T-helper 17 cell (primary cell): ENCODE measurements around the gene ZFTA. TPM values are rescaled to one million over a fixed set of nuclear protein-coding genes. Genes with fewer than 3 reads are reported as not detected.
"Not testable (repeated sequence)": the region's sequence is repeated elsewhere in the genome, so short reads cannot be mapped to it uniquely, and the experiment has no call there.

ENCODE experiments used
- ATAC-seq: fragments of 150-1000 bp; cut with Tn5 transposase; 2 replicates; pipeline ENCODE4 v1.10.0; 2021; ENCODE audit warnings: mild to moderate bottlenecking, moderate library complexity
- DNase-seq, 3 donors: peaks; one replicate each; pipeline versions ENCODE4 v3.0.0 to v3.0.0-alpha.2; 2020 to 2021
- H3K9me3 ChIP-seq: one replicate; pipeline ENCODE4 v1.7.0; 2013; ENCODE audit warnings: low read length, mild to moderate bottlenecking; ENCODE audit not compliant: control insufficient read depth, poor library complexity, severe bottlenecking
- H3K27ac Mint-ChIP-seq: one replicate; pipeline ENCODE4 v1.8.0; 2022; ENCODE audit warnings: mild to moderate bottlenecking, moderate library complexity, mixed read lengths
- H3K27me3 Mint-ChIP-seq: one replicate; pipeline ENCODE4 v1.8.0; 2022; ENCODE audit warnings: mixed read lengths
- H3K36me3 Mint-ChIP-seq: one replicate; pipeline ENCODE4 v1.8.0; 2022; ENCODE audit warnings: low read depth, mixed read lengths
- H3K4me1 Mint-ChIP-seq: one replicate; pipeline ENCODE4 v1.8.0; 2022; ENCODE audit warnings: mild to moderate bottlenecking, mixed read lengths
- H3K4me3 Mint-ChIP-seq: one replicate; pipeline ENCODE4 v1.8.0; 2022; ENCODE audit warnings: mild to moderate bottlenecking, moderate library complexity, mixed read lengths
- total RNA-seq, 4 donors: library from RNA in 2 of 4; stranded (reverse) in 2 of 4; gene quantifications; one replicate each; pipeline ENCODE4 v1.2.3 and lab custom pipeline; 2022 to 2026

ZFTA gene
- total RNA-seq, 2 donors from 2014 or later, result 1.1 to 1.9 TPM

GRCh38 chr11:63800921-63801320, 32.3 kb upstream of the ZFTA start:
- Mint-ChIP-seq H3K27ac (no peak overlapping the region), H3K4me3 (no peak overlapping the region), H3K27me3 (peaks cover 21% of the 10 kb centered on the region), H3K36me3 (peaks cover 3% of the 10 kb centered on the region), H3K4me1 (no peaks in the 10 kb centered on the region)
- ATAC-seq (no peak), DNase-seq (no peak)
- no peaks in the 10 kb centered on the region for H3K9me3 ChIP-seq

GRCh38 chr11:63795066-63795465, 26.5 kb upstream of the ZFTA start:
- H3K4me3 Mint-ChIP-seq, result peak overlapping the region; percentile 33
- DNase-seq, result no peak
- peaks cover 22% of the 10 kb centered on the region for H3K27me3 Mint-ChIP-seq
- H3K27ac Mint-ChIP-seq, result no peak overlapping the region
- H3K9me3 ChIP-seq, result no peaks in the 10 kb centered on the region
- peaks cover 3% of the 10 kb centered on the region for H3K36me3 Mint-ChIP-seq
- H3K4me1 Mint-ChIP-seq, result peaks cover 2% of the 10 kb centered on the region
- no peak for ATAC-seq

GRCh38 chr11:63793161-63793560, 24.6 kb upstream of the ZFTA start:
- Mint-ChIP-seq H3K4me3 (no peak overlapping the region), H3K4me1 (peaks cover 2% of the 10 kb centered on the region), H3K27ac (no peak overlapping the region), H3K27me3 (peaks cover 19% of the 10 kb centered on the region), H3K36me3 (peaks cover under 1% of the 10 kb centered on the region)
- ATAC-seq, result no peak
- H3K9me3 ChIP-seq, result no peaks in the 10 kb centered on the region
- no peak for DNase-seq

- H3K27ac Mint-ChIP-seq, result no peak overlapping the region
- DNase-seq (no peak), ATAC-seq (no peak)
- no peaks in the 10 kb centered on the region for H3K9me3 ChIP-seq
- no peak overlapping the region for H3K4me3 Mint-ChIP-seq
- peaks cover 13% of the 10 kb centered on the region for H3K27me3 Mint-ChIP-seq
- H3K36me3 Mint-ChIP-seq, result no peaks in the 10 kb centered on the region
- peaks cover 2% of the 10 kb centered on the region for H3K4me1 Mint-ChIP-seq
These were observed 23.1 kb upstream of the ZFTA start for GRCh38 chr11:63791495-63792167.

GRCh38 chr11:63785823-63786222, 17.2 kb upstream of the ZFTA start:
- peaks cover 12% of the 10 kb centered on the region for H3K4me1 Mint-ChIP-seq
- no peak overlapping the region for H3K4me3 Mint-ChIP-seq
- H3K27ac Mint-ChIP-seq, result no peak overlapping the region
- no peaks in the 10 kb centered on the region for H3K9me3 ChIP-seq
- H3K36me3 Mint-ChIP-seq, result peaks cover 6% of the 10 kb centered on the region
- ATAC-seq, result no peak
- DNase-seq, result no peak
- peaks cover 14% of the 10 kb centered on the region for H3K27me3 Mint-ChIP-seq

- no peak for ATAC-seq
- Mint-ChIP-seq H3K4me3 (no peak overlapping the region), H3K27me3 (peaks cover 14% of the 10 kb centered on the region), H3K27ac (no peak overlapping the region), H3K4me1 (peaks cover 12% of the 10 kb centered on the region), H3K36me3 (peaks cover 6% of the 10 kb centered on the region)
- no peaks in the 10 kb centered on the region for H3K9me3 ChIP-seq
- DNase-seq, result no peak
These were observed 15.5 kb upstream of the ZFTA start for GRCh38 chr11:63783925-63784592.

GRCh38 chr11:63782749-63783148, 14.2 kb upstream of the ZFTA start:
- no peak for DNase-seq

GRCh38 chr11:63779039-63779438, 10.5 kb upstream of the ZFTA start:
- Mint-ChIP-seq H3K36me3 (no peaks in the 10 kb centered on the region), H3K27me3 (peaks cover 27% of the 10 kb centered on the region), H3K4me1 (peaks cover 2% of the 10 kb centered on the region), H3K27ac (no peak overlapping the region), H3K4me3 (no peak overlapping the region)
- DNase-seq (no peak), ATAC-seq (no peak)
- H3K9me3 ChIP-seq, result no peaks in the 10 kb centered on the region

More at GRCh38 chr11:63782749-63783148, 14.2 kb upstream of the ZFTA start:
- Mint-ChIP-seq H3K27ac (no peak overlapping the region), H3K4me3 (no peak overlapping the region), H3K36me3 (peaks cover 6% of the 10 kb centered on the region), H3K4me1 (peaks cover 14% of the 10 kb centered on the region), H3K27me3 (peaks cover 23% of the 10 kb centered on the region)
- ATAC-seq, result no peak
- no peaks in the 10 kb centered on the region for H3K9me3 ChIP-seq

- H3K9me3 ChIP-seq, result no peaks in the 10 kb centered on the region
- Mint-ChIP-seq H3K36me3 (no peaks in the 10 kb centered on the region), H3K27ac (no peak overlapping the region), H3K4me1 (peaks cover 2% of the 10 kb centered on the region), H3K4me3 (no peak overlapping the region), H3K27me3 (peaks cover 33% of the 10 kb centered on the region)
- DNase-seq, result no peak
- ATAC-seq, result no peak
These were observed 6.6 kb upstream of the ZFTA start for GRCh38 chr11:63775191-63775590.

- not testable (repeated sequence) for H3K9me3 ChIP-seq, H3K27ac Mint-ChIP-seq, H3K4me3 Mint-ChIP-seq, DNase-seq, ATAC-seq, H3K4me1 Mint-ChIP-seq, H3K36me3 Mint-ChIP-seq
- H3K27me3 Mint-ChIP-seq, result peaks cover 20% of the 10 kb centered on the region
These were observed 3.3 kb upstream of the ZFTA start for GRCh38 chr11:63771741-63772318.

GRCh38 chr11:63770763-63771162, 2.2 kb upstream of the ZFTA start:
- DNase-seq (no peak), ATAC-seq (no peak)
- Mint-ChIP-seq H3K36me3 (peaks cover 5% of the 10 kb centered on the region), H3K4me3 (no peak overlapping the region), H3K4me1 (peaks cover 7% of the 10 kb centered on the region), H3K27me3 (peaks cover 15% of the 10 kb centered on the region), H3K27ac (no peak overlapping the region)
- no peaks in the 10 kb centered on the region for H3K9me3 ChIP-seq

- no peak for ATAC-seq
- Mint-ChIP-seq H3K36me3 (peaks cover 5% of the 10 kb centered on the region), H3K4me1 (peaks cover 7% of the 10 kb centered on the region), H3K4me3 (peak overlapping the region; percentile 66), H3K27ac (no peak overlapping the region), H3K27me3 (peaks cover 9% of the 10 kb centered on the region)
- no peaks in the 10 kb centered on the region for H3K9me3 ChIP-seq
- no peak for DNase-seq
These were observed 1.3 kb upstream of the ZFTA start for GRCh38 chr11:63769714-63770455.

GRCh38 chr11:63769042-63769713, 603 bp upstream of the ZFTA start:
- no peak overlapping the region for H3K27ac Mint-ChIP-seq
- H3K36me3 Mint-ChIP-seq, result peaks cover 5% of the 10 kb centered on the region
- no peaks in the 10 kb centered on the region for H3K9me3 ChIP-seq
- H3K4me1 Mint-ChIP-seq, result peaks cover 7% of the 10 kb centered on the region
- ATAC-seq (peak; percentile 45), DNase-seq (peak in 2 of 3 donors; percentile 34 to 37)
- no peak overlapping the region for H3K4me3 Mint-ChIP-seq
- peaks cover 9% of the 10 kb centered on the region for H3K27me3 Mint-ChIP-seq
